ENCODE results near the gene FGD5.

GRCh38 chr3:14883226-14883625, 64.5 kb downstream of the FGD5 start:
- TF ChIP-seq JUND (IDR thresholded peaks at IDR 0.05) (no peak), USF1 (IDR thresholded peaks at IDR 0.05; ENCODE audit: borderline replicate concordance, low read depth) (no peak)

Data from SK-N-SH (cell line).